ENCODE data around the gene SAMD10. TPM values are rescaled to one million over a fixed set of nuclear protein-coding genes. Genes with fewer than 3 reads are reported as not detected.
A peak's percentile ranks its signal among the peaks of the same experiment; 100 is the strongest.

The SAMD10 gene
- total and polyA plus RNA-seq, 2 donors (not counting 1 experiment from before 2014, with no cell fraction given): 0.37 to 0.99 TPM

- DNase-seq (ENCODE audit: low read depth in 2 of 2): peak in 1 of 2 donors; percentile 25
- H3K4me1 ChIP-seq (ENCODE audit: control insufficient read depth, extremely low read depth, insufficient read depth, low read length): peaks cover 17% of the 10 kb centered on the region
- no peaks in the 10 kb centered on the region for H3K9me3 ChIP-seq (ENCODE audit: control insufficient read depth, insufficient read depth, low read depth, low read length)
- TF ChIP-seq EZH2 (IDR thresholded peaks at IDR 0.05; ENCODE audit: low read length, missing control alignments): no peak
- TF ChIP-seq CTCF (conservative IDR thresholded peaks at IDR 0.05 in 1 of 2, IDR thresholded peaks at IDR 0.05 in 1 of 2; ENCODE audit: low read depth in 1 of 2, low read length in 2 of 2): no peak
- H3K27ac ChIP-seq (ENCODE audit: insufficient read depth, low read length): no peak overlapping the region
- H3K4me2 ChIP-seq (ENCODE audit: extremely low read depth, insufficient read depth, low read length): peak overlapping the region; percentile 72
- no peak overlapping the region for H3K9ac ChIP-seq (ENCODE audit: insufficient read depth, low read length)
- H3K4me3 ChIP-seq (replicated peaks in 1 of 4; ENCODE audit: control extremely low read depth in 1 of 4, insufficient read depth in 1 of 4, low read depth in 3 of 4, low read length in 4 of 4): no peak overlapping the region
- peaks cover 27% of the 10 kb centered on the region for H3K79me2 ChIP-seq (ENCODE audit: control insufficient read depth, insufficient read depth, low read length)
- H3K27me3 ChIP-seq (ENCODE audit: control insufficient read depth, insufficient read depth, low read length): no peaks in the 10 kb centered on the region
- no peaks in the 10 kb centered on the region for H4K20me1 ChIP-seq (ENCODE audit: control insufficient read depth, extremely low read depth, insufficient read depth, low read length)
- peaks cover 22% of the 10 kb centered on the region for H3K36me3 ChIP-seq (ENCODE audit: control insufficient read depth, insufficient read depth, low read length)
- no peak overlapping the region for H2AFZ ChIP-seq (ENCODE audit: low read length)
Measured at GRCh38 chr20:63957690-63958441, 21.6 kb downstream of the SAMD10 start.

DNA sequence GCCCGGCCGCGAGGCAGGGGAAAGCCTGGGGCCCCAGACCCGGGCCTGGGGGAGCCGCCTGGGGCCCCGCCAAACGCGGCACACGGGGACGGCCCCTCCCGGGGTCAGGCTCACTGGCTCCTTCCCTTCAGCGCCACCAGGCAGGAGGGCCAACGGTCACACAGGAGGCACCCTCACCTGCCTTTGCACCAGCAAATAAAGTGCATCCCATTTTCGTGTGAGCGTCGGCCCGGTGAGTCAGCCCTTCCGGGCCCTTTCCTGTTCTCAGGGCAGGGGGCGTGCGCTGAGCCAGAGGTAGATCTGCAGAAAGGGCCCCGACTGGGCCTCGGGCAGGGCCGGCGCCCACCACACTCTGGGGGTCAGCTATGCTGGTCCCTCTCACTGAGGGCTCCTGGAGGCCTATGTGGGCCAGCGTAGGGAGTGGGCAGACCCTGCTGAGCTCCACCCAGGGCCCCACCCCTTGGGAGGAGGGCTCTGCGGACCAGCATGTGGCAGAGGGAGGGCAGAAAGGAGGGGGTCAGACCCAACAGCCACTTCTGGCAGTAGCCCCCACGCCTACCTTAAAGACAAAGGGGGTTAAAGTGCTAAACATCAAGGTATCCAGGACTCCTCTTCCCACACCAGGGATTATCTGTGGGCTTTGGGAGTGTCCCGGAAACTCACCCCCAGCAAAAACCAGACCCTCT is 22.3 kb downstream of the SAMD10 start:
- DNase-seq (ENCODE audit: low read depth in 2 of 2): peak; percentile 55 to 65
- peaks cover 15% of the 10 kb centered on the region for H3K36me3 ChIP-seq (ENCODE audit: control insufficient read depth, insufficient read depth, low read length)
- peak in 1 of 2 donors; percentile 17 for TF ChIP-seq CTCF (conservative IDR thresholded peaks at IDR 0.05 in 1 of 2, IDR thresholded peaks at IDR 0.05 in 1 of 2; ENCODE audit: low read depth in 1 of 2, low read length in 2 of 2)
- TF ChIP-seq EZH2 (IDR thresholded peaks at IDR 0.05; ENCODE audit: low read length, missing control alignments): no peak
- no peaks in the 10 kb centered on the region for H3K27me3 ChIP-seq (ENCODE audit: control insufficient read depth, insufficient read depth, low read length)
- H2AFZ ChIP-seq (ENCODE audit: low read length): no peak overlapping the region
- H3K27ac ChIP-seq (ENCODE audit: insufficient read depth, low read length): peak overlapping the region; percentile 40
- peaks cover 17% of the 10 kb centered on the region for H3K4me1 ChIP-seq (ENCODE audit: control insufficient read depth, extremely low read depth, insufficient read depth, low read length)
- H3K79me2 ChIP-seq (ENCODE audit: control insufficient read depth, insufficient read depth, low read length): peaks cover 34% of the 10 kb centered on the region
- H3K9me3 ChIP-seq (ENCODE audit: control insufficient read depth, insufficient read depth, low read depth, low read length): no peaks in the 10 kb centered on the region
- no peaks in the 10 kb centered on the region for H4K20me1 ChIP-seq (ENCODE audit: control insufficient read depth, extremely low read depth, insufficient read depth, low read length)
- peak overlapping the region; percentile 72 for H3K4me2 ChIP-seq (ENCODE audit: extremely low read depth, insufficient read depth, low read length)
- peak overlapping the region; percentile 9 to 70 (median 42) for H3K4me3 ChIP-seq (replicated peaks in 1 of 4; ENCODE audit: control extremely low read depth in 1 of 4, insufficient read depth in 1 of 4, low read depth in 3 of 4, low read length in 4 of 4)
- H3K9ac ChIP-seq (ENCODE audit: insufficient read depth, low read length): no peak overlapping the region

DNA sequence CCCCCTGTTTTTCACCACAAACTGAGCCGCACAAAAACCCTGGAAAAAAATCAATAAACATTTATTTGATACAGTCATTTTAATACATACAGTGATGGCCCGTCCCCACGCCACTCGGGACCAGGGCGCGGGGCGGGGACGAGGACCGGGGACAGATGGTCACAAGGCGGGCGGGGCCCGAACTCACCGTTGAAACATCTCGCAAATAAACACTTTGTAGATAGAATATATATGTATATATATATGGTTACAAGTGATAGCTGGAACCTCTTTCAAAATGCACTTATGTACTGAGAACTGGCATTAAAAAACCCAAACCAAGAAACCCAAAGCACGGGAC is 22.8 kb downstream of the SAMD10 start:
- Histone ChIP-seq H3K27me3 (ENCODE audit: control insufficient read depth, insufficient read depth, low read length) (no peaks in the 10 kb centered on the region), H3K79me2 (ENCODE audit: control insufficient read depth, insufficient read depth, low read length) (peaks cover 39% of the 10 kb centered on the region), H2AFZ (ENCODE audit: low read length) (no peak overlapping the region), H3K9me3 (ENCODE audit: control insufficient read depth, insufficient read depth, low read depth, low read length) (no peaks in the 10 kb centered on the region), H3K4me1 (ENCODE audit: control insufficient read depth, extremely low read depth, insufficient read depth, low read length) (peaks cover 17% of the 10 kb centered on the region), H3K4me3 (replicated peaks in 1 of 4; ENCODE audit: control extremely low read depth in 1 of 4, insufficient read depth in 1 of 4, low read depth in 3 of 4, low read length in 4 of 4) (peak overlapping the region; percentile 9 to 70 (median 42)), H3K27ac (ENCODE audit: insufficient read depth, low read length) (peak overlapping the region; percentile 40), H3K4me2 (ENCODE audit: extremely low read depth, insufficient read depth, low read length) (peak overlapping the region; percentile 72), H3K9ac (ENCODE audit: insufficient read depth, low read length) (no peak overlapping the region), H3K36me3 (ENCODE audit: control insufficient read depth, insufficient read depth, low read length) (peaks cover 14% of the 10 kb centered on the region), H4K20me1 (ENCODE audit: control insufficient read depth, extremely low read depth, insufficient read depth, low read length) (no peaks in the 10 kb centered on the region)
- no peak for TF ChIP-seq EZH2 (IDR thresholded peaks at IDR 0.05; ENCODE audit: low read length, missing control alignments)
- DNase-seq (ENCODE audit: low read depth in 2 of 2): no peak

Data from fibroblast of lung (primary cell).